GM21737 (cell line): ENCODE data around the gene CSRNP2.

Experiments
- ATAC-seq: cut with Tn5 transposase; IDR thresholded peaks from one replicate; pipeline ENCODE4 v1.9.1; 2021; ENCODE audit warnings: mild to moderate bottlenecking, moderate library complexity; ENCODE audit not compliant: unreplicated experiment

CSRNP2 gene, protein sequence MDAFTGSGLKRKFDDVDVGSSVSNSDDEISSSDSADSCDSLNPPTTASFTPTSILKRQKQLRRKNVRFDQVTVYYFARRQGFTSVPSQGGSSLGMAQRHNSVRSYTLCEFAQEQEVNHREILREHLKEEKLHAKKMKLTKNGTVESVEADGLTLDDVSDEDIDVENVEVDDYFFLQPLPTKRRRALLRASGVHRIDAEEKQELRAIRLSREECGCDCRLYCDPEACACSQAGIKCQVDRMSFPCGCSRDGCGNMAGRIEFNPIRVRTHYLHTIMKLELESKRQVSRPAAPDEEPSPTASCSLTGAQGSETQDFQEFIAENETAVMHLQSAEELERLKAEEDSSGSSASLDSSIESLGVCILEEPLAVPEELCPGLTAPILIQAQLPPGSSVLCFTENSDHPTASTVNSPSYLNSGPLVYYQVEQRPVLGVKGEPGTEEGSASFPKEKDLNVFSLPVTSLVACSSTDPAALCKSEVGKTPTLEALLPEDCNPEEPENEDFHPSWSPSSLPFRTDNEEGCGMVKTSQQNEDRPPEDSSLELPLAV

DNA sequence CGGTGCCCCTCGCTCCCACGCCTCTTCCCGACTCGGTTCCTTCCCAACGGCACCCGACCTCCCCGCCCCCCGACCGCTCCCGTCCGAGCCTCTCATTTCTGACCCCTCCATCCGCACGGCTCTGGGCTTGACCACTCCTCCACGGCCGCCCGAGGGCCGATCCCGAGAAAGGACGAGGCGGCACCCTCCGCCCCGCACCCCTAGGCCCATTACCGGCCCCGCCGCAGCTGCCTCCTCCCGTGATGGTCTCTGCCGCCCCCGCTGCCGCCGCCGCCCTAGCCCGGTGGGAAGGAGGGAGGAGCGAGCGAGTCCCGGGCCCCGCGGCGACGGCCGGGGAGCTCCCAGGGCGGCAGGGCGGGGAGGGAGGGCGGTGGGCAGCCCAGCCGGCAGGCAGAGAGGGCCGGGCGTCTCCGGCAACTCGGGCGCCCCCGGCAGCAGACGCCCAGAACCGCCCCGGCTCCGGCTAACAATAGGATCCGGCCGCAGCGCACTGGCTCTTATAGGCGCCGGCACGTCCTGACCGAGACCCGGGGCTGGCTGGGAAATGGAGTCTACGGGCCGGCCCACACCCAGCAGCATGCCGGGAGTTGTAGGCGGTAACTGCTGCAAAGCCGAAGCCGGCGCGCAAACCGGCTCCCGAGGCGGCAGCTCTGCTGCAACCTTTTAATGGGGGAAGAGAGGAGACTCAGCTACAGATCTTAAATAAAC is at the start of gene CSRNP2:
TSS of gene CSRNP2 (minus strand) at position 471 of the 708 bp plus-strand sequence. CDS start 7,035 bp downstream, outside the sequence.
- ATAC-seq: peak; percentile 98

DNA sequence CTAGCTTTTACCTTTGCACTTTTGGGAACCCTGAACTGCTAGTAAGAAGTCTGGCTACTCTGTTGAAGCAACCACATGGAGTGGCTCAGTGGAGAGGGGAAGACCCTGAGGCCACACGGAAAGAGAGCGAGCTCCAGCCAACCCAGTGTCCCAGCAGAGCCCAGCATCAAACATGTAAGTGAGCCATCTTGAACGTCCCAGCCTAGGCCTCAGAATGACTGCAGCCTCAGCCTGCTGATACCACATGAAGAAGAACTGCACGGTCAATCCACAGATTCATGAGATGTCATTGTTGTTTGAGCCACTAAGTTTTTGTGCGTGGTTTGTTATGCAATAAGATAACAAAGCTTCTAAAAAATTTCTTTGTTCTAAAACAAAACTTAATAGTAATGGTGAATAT is 49.3 kb upstream of the CSRNP2 start:
- ATAC-seq: no peak

DNA sequence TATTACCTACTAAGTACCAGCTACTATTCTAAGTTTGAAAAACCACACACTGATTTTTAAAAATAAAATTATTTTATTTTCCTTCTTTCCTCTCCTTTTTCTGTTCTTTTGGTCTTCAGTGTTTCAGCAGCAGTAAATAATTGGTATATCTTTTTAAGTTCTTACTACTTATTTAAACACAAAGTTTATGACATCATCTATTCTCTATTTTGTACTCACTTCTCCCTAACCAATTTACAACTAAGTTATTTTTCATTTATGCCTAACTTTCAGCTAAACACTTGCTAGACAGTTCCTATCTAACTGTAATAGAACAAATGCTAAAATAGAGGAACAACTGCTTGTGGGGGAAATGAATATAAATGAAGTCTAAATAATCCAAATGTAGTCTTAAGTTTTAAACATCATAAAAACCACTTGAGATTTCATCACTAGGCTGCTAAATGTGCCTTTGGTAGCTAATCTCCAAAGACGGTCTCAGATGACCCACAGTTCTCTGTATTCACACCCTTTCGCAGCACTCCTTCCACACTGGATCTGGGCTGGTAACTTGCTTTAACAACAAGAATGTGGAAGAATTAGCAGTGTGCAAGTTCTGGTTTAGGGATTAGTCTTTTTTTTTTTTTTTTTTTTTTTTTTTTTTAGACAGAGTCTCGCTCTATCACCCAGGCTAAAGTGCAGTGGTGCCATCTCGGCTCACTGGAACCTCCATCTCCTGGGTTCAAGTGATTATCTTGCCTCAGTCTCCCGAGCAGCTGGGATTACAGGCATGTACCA is 48.5 kb upstream of the CSRNP2 start:
- no peak for ATAC-seq

DNA sequence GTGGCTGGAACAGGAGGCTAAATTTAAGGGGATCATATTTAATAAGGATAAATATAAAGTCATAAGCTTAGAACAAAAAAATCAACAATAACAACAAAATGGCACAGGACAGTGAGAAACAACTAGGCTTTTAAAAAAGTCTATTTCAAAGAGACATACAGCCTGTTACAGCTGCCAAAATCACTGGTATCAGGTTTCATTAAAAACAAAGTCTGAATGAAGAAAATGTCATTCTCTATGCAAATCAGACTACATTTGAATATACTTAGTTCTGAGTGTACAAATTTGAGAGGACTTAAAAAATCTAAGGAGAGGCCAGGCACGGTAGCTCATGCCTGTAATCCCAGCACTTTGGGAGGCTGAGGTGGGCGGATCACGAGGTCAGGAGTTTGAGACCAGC is 45.5 kb upstream of the CSRNP2 start:
- no peak for ATAC-seq

DNA sequence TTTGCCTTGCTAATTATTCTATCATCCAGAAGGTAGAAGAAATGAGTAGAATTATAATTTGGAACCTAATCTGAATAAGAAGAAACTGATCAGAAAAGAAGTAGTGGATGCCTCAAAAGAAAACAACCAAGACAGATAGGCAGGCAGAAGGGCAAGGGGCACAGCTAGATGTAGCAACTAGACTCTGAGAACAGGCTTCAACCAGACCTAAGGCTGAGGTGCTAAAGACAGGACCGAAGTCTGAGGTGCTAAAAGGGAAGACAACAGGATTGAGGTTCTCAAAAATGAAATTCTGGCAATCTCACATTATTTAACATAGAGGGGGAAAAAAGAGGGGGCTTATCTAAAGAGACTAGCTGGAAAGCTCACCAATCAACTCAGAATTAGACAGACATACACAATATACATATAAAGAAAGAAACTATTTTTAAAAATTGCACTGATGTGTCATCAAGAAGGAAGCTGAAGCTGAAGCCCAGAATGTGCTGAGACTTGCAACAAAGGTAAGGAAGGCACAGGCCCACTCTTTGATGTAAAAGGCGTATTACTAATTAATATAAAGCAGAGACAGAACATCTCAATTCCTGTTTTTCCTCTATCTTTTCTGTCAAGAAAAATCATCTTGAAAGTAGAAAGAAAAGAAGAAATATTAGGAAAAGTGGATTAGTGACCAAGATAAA is 43.8 kb upstream of the CSRNP2 start:
- ATAC-seq: no peak

DNA sequence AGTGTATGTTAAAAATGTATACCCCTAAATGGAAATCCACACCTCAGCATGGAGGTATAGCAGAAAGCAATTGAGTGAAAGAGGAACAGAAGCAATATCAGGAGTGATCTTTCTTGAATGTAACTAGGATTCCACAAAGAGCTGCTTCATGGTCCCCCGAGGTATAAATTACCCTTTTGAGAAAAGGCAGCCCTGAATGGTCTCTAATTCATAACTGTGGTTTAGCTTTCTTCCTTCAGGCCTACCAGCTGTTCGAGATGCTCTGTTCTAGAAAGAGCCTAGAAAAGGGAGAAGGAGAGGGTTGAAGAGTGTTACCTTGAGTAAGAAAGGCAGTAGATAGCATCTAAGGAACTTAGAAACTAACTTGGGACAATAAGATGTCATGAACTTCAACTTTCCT is 42.9 kb upstream of the CSRNP2 start:
- ATAC-seq: no peak

DNA sequence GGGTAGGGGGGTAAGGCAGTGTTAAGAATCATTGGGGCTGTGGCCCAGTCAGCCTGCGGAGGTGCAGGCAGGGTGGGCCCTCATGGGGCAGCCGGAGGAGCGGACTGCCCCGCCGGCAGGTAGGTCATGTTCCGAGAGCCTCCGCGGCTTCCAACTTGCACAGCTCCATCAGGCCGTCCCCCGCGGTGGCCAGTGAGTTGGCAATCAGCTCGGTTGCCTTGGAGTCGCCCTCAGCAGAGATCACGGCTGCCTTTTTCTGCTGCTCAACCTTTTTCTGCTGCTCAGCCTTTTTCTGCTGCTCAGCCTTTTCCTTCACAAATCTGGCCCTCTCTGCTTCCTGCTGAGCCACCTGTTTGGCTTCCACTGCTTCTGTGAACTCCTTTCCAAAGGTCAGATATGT is 41.1 kb upstream of the CSRNP2 start:
- ATAC-seq: no peak

DNA sequence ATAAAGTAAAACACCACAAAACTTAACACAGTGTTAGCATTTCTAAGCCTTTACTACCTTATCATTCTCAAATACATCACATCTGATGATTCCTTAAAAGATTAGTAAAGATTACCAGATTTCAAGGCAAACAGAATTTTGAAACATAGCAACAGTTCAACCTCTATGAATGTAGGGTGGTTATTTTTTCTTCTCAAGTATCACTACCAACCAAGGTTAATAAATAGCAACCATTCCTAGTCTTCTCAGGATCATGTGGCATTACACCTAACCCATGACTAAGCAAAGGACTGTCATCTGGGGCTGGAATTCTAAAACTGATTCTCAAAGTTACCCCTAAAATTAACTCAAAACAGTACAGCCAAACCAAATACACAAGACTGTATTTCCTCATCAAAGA is 39.4 kb upstream of the CSRNP2 start:
- ATAC-seq: no peak

DNA sequence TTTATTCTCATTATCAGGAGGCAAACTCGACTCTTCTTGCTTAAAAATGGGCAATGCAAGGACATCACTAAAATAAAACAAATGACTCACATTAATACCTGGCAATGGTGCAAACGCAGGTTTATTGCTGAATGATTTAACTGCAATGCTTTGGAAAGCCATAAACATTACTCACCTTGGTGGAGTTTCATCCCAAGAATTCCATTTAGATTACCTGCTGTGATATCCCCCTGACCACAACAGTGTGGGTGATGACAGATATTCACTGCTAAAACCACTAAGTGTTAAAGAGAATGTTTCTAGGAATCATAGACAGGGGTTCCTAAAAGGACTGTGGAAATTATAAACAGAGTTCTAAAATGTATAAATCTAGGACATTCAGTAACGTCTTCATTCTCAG is 35.3 kb upstream of the CSRNP2 start:
- ATAC-seq: no peak

DNA sequence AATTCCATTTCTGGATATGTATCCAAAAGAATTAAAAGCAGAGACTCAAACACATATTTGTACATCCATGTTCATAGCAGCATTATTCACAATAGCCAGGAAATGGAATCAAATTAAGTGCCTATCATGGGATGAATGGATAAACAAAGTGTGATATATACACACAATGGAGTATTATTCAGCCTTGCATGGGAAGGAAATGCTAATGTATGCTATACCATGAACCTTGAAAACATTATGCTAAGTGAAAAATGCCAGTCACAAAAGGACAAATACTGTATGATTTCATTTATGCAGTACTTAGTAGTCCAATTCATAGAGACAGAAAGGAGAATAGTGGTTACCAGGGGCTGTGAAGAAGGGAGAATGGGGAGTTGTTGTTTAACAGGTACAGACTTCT is 32.1 kb upstream of the CSRNP2 start:
- ATAC-seq: no peak

DNA sequence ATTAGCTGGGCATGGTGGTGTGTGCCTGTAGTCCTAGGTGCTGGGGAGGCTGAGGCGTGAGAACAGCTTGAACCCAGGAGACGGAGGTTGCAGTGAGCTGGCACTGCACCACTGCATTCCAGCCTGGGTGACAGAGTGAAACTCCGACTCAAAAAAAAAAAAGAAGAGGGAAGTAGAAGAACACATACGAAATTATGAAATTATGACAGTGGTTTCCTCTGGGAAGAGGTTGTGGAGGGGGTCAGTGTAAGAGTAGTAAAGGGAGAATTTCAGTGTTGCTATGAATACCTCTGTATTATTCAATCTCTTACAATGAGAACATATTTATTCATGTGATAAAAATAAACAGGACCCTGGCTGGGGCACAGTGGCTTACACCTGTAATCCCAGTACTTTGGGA is 24.7 kb upstream of the CSRNP2 start:
- no peak for ATAC-seq

DNA sequence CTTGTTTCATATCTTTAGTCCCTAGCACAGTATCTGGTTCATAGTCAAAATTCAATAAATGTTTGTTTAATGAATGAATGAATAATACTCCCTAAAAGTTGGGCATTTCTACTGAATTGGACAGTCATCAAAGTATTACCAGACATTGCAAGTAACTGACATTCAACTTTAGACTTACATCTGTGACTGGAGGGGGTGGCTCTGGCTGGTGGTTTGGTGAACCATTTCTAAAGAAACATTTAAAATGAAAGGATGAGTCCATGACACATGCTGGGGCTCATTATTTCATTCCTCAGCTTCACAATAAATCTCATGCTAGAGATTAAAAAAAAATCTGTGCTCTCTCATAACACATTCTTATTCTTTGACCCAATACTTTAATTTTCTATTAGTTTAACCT is 20.6 kb upstream of the CSRNP2 start:
- ATAC-seq: no peak

DNA sequence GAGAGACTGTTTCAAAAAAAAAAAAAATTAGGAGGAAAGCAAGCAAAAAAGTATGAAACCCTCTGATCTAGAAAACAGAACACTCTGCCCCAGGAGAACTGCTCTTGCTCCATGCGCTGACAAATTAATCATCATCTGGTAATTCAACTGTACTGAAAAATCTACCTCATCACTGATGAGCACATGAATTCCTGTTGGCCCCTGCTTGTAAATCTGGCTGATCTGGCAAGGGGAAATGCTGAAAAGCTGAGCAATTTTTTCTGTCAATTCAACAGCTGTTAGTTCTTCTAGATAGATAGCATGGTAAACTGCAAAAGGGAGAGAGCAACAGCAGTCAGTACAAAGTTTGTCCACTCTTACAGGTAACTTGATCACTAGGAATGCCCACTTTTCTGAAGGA is 15.2 kb upstream of the CSRNP2 start:
- no peak for ATAC-seq

DNA sequence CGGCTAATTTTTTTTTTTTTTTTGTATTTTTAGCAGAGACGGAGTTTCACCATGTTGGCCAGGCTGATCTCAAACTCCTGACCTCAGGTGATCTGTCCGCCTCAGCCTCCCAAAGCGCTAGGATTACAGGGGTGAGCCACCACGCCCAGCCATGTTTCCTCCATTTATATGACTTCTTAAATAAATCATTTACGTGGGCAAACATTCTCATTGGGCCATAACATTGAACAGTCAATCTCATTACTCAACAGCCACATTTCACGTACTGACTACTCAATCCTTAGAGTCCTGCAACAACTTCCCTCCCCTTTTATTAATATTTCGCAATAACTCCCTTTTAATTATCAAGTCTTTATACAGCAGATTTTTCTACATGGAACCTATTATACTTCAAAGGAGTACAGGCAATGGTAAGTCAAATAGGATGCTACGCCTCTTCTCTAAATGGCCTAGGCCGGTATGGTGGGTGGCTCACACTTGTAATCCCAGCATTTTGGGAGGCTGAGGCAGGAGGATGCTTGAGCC is 7.4 kb upstream of the CSRNP2 start:
- no peak for ATAC-seq

DNA sequence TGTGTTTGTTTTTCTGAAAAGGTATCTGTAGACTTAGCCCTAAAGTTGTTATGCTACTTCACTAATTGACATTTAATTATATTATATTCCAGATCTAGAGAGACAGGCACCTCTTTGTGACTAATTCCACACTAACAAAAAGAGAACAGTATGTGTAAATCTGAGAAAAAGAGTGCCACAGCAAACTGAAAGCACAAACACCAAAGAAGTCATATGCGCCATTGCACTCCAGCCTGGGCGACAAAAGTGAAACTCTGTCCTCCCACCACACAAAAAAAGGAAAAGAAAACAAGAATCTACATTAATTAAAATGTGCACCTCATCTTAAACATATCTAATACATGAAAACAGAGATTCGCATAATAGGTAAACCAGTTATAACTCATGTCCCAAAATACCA is 4.4 kb upstream of the CSRNP2 start:
- ATAC-seq: no peak

DNA sequence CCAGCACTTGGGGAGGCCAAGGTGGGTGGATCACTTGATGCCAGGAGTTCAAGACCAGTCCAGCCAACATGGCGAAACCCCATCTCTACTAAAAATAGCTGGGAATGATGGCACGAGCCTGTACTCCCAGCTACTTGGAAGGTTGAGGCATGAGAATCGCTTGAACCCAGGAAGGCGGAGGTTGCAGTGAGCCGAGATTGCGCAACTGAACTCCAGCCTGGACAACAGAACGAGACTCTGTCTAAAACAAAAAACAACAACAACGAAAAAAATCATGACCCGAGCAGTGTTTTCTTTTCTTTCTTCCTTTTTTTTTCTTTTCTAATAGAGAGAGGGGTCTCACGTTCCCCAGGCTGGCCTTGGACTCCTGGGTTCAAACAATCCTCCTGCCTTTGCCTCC is 3.5 kb upstream of the CSRNP2 start:
- no peak for ATAC-seq

DNA sequence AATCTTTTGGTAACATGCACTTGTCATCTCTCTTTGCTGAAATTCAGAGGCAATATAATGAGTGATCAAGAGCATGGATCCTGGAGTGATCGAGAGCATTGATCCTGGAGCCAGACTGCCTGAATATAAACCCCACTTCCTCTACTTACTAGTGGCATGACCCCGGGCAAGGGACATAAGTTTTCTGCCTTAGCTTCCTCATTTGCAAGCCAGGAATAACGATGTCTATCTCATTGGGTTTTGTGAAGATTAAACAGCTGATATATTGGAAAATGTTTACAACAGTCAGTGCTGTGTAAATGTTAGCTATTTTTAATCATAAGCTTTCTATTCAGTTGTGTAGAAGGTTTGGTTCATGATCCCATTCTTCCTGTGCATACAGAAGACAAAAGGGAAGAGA is 2.4 kb upstream of the CSRNP2 start:
- no peak for ATAC-seq

DNA sequence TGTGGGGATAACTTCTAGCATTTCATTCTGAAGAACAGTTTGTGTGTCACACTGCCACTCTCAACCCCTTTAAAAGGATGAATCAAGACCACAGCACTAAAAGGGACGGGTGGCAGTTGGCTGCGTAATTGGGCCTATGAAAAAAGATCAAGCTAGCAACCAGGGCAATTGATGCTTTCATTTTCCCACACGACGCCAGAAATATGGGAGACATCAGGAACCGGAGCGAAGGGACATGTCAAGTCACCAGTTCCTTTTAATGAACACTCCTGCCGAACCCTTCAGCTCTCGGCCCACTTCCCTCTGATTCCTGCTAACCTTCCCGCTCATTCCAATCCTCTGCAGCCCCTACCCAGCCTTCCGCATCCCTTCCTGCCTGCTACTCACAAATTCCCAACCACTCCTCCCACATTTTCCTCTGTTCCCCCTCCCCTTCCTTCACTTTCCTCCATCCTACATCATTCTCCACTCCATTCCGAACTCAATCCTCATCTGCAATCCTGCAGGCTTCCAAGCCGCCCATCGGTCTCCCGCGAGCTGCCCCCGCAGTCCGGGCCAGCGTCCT is 753 bp downstream of the CSRNP2 start:
- no peak for ATAC-seq

DNA sequence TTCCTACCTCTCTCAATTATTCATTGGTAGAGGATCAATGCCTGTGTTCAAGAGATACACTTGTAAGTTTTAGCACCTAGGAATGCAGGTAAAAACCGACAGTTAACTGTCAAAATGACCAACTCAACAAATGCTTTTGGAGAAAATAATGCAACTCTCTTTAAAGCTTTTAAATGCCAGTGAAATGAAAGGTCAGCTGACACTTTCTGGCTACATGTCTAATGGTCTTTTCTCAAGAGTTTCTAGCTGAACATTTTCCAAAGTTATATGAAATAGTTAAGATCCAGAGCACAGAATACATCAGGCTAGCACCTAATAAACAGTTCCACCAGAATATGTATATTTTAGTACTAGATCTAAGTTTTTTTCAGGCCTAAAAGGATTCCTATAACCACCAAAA is 2.0 kb downstream of the CSRNP2 start:
- ATAC-seq: no peak

DNA sequence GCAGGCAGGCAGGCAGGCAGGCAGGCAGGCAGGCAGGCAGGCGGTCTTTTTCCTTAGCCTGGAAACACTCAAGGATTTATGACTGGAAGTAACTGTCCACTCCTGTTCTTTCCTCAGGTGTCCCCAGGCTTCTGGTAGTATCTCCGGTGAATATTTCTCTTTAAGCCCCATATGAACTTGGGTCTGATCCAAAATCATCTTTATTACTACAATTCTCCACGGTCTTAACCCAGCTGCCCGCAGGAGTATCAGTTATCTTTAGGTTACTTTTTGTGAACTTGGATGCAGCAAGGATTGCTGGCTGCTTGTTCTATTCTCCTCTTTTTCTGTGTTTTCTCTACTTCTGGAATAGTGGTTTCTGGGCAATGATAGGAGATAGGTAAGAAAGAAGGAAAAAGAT is 3.3 kb downstream of the CSRNP2 start:
- ATAC-seq: no peak
